HCT116 (cell line): ENCODE results near the gene KRT13.
A peak's percentile ranks its signal among the peaks of the same experiment; 100 is the strongest.

Experiments used
- EZH2 ChIP-seq: fragments of 200-600 bp; sonication (generic); IDR thresholded peaks from 2 replicates; pipeline ENCODE4 v1.6.1; 2017; ENCODE audit warnings: antibody characterized with exemption, mixed run types
- POLR2A ChIP-seq: IDR thresholded peaks from 2 replicates; pipeline ENCODE4 v1.7.0; 2011; ENCODE audit warnings: borderline replicate concordance; ENCODE audit not compliant: insufficient read depth, insufficient read length; ENCODE audit errors: extremely low read depth
- SIN3A ChIP-seq: IDR thresholded peaks from 2 replicates; pipeline ENCODE4 v1.6.1; 2012; ENCODE audit warnings: low read depth
- SRF ChIP-seq: IDR thresholded peaks from 2 replicates; pipeline ENCODE4 v1.6.1; 2012; ENCODE audit warnings: low read depth
- TCF7L2 ChIP-seq: IDR thresholded peaks from 2 replicates; pipeline ENCODE4 v1.7.0; 2011; ENCODE audit warnings: borderline replicate concordance, inconsistent platforms; ENCODE audit not compliant: insufficient read depth, insufficient read length; ENCODE audit errors: extremely low read depth
- TF ChIP-seq, protein P1 (sequence below), 3 experiments: fragments of 200-600 bp in 1 of 3; sonication (generic) in 1 of 3; IDR thresholded peaks in 2 of 3; conservative IDR thresholded peaks in 1 of 3; 2 replicates each; pipeline ENCODE4 v1.5.1; 2012 to 2017; ENCODE audit warnings: low read depth in 2 of 3, low read length in 2 of 3, antibody characterized with exemption in 1 of 3, borderline replicate concordance in 1 of 3, control low read depth in 1 of 3, mild to moderate bottlenecking in 1 of 3, mixed read lengths in 1 of 3, mixed run types in 1 of 3, moderate library complexity in 1 of 3; ENCODE audit not compliant: insufficient read depth in 1 of 3

GRCh38 chr17:41547921-41548843 lies 42.8 kb upstream of the KRT13 start:
- TF ChIP-seq EZH2 = no peak
- peak; percentile 32 for TF ChIP-seq TCF7L2
- no peak for TF ChIP-seq POLR2A
- TF ChIP-seq, protein P1, sequence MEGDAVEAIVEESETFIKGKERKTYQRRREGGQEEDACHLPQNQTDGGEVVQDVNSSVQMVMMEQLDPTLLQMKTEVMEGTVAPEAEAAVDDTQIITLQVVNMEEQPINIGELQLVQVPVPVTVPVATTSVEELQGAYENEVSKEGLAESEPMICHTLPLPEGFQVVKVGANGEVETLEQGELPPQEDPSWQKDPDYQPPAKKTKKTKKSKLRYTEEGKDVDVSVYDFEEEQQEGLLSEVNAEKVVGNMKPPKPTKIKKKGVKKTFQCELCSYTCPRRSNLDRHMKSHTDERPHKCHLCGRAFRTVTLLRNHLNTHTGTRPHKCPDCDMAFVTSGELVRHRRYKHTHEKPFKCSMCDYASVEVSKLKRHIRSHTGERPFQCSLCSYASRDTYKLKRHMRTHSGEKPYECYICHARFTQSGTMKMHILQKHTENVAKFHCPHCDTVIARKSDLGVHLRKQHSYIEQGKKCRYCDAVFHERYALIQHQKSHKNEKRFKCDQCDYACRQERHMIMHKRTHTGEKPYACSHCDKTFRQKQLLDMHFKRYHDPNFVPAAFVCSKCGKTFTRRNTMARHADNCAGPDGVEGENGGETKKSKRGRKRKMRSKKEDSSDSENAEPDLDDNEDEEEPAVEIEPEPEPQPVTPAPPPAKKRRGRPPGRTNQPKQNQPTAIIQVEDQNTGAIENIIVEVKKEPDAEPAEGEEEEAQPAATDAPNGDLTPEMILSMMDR (IDR thresholded peaks at IDR 0.05 in 2 of 3, conservative IDR thresholded peaks at IDR 0.05 in 1 of 3; ENCODE audit: borderline replicate concordance in 1 of 3, insufficient read depth in 1 of 3, low read depth in 2 of 3, low read length in 2 of 3) = no peak
- TF ChIP-seq SRF = no peak; the same call in 1 of the 2 replicates
- no peak for TF ChIP-seq SIN3A
